B cell (primary cell): Measurements from ENCODE around the gene MYZAP.

Source experiments
- EZH2 ChIP-seq: IDR thresholded peaks from 2 replicates; pipeline ENCODE4 v1.6.1; 2012; ENCODE audit warnings: borderline replicate concordance, low read depth, mild to moderate bottlenecking, moderate library complexity, low read length; ENCODE audit not compliant: insufficient read depth, poor library complexity, severe bottlenecking
- TF ChIP-seq, protein P1 (sequence below): fragments of 200-600 bp; IDR thresholded peaks from one replicate; pipeline ENCODE4 v1.8.0; 2022; ENCODE audit warnings: antibody characterized with exemption, mild to moderate bottlenecking

DNA sequence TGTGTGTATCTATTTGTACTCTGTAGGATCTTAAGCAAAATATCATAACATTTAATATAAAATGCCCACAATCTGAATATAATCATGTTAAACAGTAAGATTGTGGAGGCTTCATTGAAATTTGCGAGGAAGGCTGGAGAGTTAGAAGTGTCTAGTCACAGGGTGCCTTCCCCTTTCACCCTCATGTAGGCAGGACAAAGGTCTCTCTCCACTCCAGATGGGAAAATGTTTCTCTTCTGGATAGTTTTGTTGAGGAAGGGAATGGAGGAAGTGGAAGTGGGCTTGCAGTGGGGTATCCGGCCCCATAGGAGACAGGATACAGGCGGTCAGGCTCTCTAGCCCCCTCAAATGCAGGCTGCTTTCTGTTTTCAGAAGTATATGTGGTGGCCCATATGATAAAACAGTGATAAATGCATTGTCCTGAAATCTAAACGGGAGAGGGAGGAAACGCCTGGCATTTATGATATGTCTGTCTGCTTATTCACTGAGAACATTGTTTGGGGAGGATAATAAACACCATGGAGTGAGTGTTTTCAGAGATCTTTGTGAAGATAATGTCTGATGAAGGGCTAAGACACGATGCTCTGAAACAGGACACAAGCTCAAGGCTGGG lies 13.3 kb upstream of the MYZAP start:
- TF ChIP-seq, protein P1, sequence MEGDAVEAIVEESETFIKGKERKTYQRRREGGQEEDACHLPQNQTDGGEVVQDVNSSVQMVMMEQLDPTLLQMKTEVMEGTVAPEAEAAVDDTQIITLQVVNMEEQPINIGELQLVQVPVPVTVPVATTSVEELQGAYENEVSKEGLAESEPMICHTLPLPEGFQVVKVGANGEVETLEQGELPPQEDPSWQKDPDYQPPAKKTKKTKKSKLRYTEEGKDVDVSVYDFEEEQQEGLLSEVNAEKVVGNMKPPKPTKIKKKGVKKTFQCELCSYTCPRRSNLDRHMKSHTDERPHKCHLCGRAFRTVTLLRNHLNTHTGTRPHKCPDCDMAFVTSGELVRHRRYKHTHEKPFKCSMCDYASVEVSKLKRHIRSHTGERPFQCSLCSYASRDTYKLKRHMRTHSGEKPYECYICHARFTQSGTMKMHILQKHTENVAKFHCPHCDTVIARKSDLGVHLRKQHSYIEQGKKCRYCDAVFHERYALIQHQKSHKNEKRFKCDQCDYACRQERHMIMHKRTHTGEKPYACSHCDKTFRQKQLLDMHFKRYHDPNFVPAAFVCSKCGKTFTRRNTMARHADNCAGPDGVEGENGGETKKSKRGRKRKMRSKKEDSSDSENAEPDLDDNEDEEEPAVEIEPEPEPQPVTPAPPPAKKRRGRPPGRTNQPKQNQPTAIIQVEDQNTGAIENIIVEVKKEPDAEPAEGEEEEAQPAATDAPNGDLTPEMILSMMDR = no peak
- TF ChIP-seq EZH2 = no peak
